Left colon (tissue), 2 donors: Measurements from ENCODE around the gene TNFRSF25. TPM values are rescaled to one million over a fixed set of nuclear protein-coding genes. Genes with fewer than 3 reads are reported as not detected.
"Not testable (repeated sequence)": the region's sequence is repeated elsewhere in the genome, so short reads cannot be mapped to it uniquely, and the experiment has no call there.

ENCODE experiments used
- ATAC-seq: fragments of 200-7000 bp; cut with Tn5 transposase; one replicate; pipeline ENCODE4 v1.9.1; 2020; ENCODE audit warnings: mild to moderate bottlenecking, moderate library complexity
- DNase-seq, 2 donors: peaks; one replicate each; pipeline ENCODE4 v3.0.0-alpha.2; 2020
- intact Hi-C, 2 donors: fragments of 100-400 bp; cut with DNase I in 1 of 2; cut with micrococcal nuclease in 1 of 2; formaldehyde crosslinking; loops; one replicate each; pipeline versions ENCODE4 v1.11.2 to v1.14.0; 2022; cut with DNase I, micrococcal nuclease
- total RNA-seq, 2 donors: library from RNA; stranded (reverse); fragmentation: NEBNext Ultra II Directional; extraction: Animal tissue kit (Norgen Biotek cat#: 25700); gene quantifications; one replicate each; pipeline ENCODE4 v1.2.1, GENCODE V29; 2021
- donor health status: DM: no; HTN: no; CAD: no.
- donor health status: DM: yes; HTN: yes; CAD: no.

Gene TNFRSF25
- total RNA-seq, 2 donors from 2014 or later = 21.7 to 71.9 TPM

GRCh38 chr1:6447016-6447817 lies 18.8 kb downstream of the TNFRSF25 start:
- peak in 1 of 2 donors; percentile 52 for DNase-seq
- intact Hi-C loops = no loop called here
- ATAC-seq = no peak

- ATAC-seq (no peak), DNase-seq (no peak)
- intact Hi-C loops = no loop called here
Measured at GRCh38 chr1:6446665-6447015, 19.3 kb downstream of the TNFRSF25 start.

GRCh38 chr1:6445929-6446328 lies 20.0 kb downstream of the TNFRSF25 start:
- intact Hi-C loops, ATAC-seq: not testable (repeated sequence)

GRCh38 chr1:6445062-6445763 lies 20.8 kb downstream of the TNFRSF25 start:
- peak; percentile 62 to 71 for DNase-seq
- peak; percentile 44 for ATAC-seq
- intact Hi-C loops = no loop called here

More at GRCh38 chr1:6445929-6446328, 20.0 kb downstream of the TNFRSF25 start:
- peak in 1 of 2 donors; percentile 24 for DNase-seq

GRCh38 chr1:6444377-6444776 lies 21.6 kb downstream of the TNFRSF25 start:
- DNase-seq = peak in 1 of 2 donors; percentile 28
- ATAC-seq = no peak
- intact Hi-C loops = no loop called here

GRCh38 chr1:6443339-6444115 lies 22.4 kb downstream of the TNFRSF25 start:
- ATAC-seq (no peak), DNase-seq (peak in 1 of 2 donors; percentile 21)
- intact Hi-C loops = no loop called here

- DNase-seq (peak in 1 of 2 donors; percentile 21), ATAC-seq (no peak)
- intact Hi-C loops = no loop called here
Measured at GRCh38 chr1:6441586-6441985, 24.4 kb downstream of the TNFRSF25 start.

GRCh38 chr1:6440198-6441126 lies 25.5 kb downstream of the TNFRSF25 start:
- DNase-seq = peak; percentile 82 to 87
- intact Hi-C loops = no loop called here

GRCh38 chr1:6438047-6438525 lies 27.9 kb downstream of the TNFRSF25 start:
- DNase-seq (peak in 1 of 2 donors; percentile 71), ATAC-seq (peak; percentile 43)
- intact Hi-C loops = no loop called here

More at GRCh38 chr1:6440198-6441126, 25.5 kb downstream of the TNFRSF25 start:
- peak; percentile 83 for ATAC-seq

GRCh38 chr1:6437012-6437700 lies 28.8 kb downstream of the TNFRSF25 start:
- ATAC-seq = peak; percentile 28
- DNase-seq = not testable (repeated sequence)

GRCh38 chr1:6436277-6436676 lies 29.7 kb downstream of the TNFRSF25 start:
- intact Hi-C loops, DNase-seq: not testable (repeated sequence)

More at GRCh38 chr1:6437012-6437700, 28.8 kb downstream of the TNFRSF25 start:
- intact Hi-C loops = not testable (repeated sequence)

GRCh38 chr1:6435547-6435946 lies 30.4 kb downstream of the TNFRSF25 start:
- ATAC-seq (no peak), DNase-seq (no peak)
- intact Hi-C loops = no loop called here

More at GRCh38 chr1:6436277-6436676, 29.7 kb downstream of the TNFRSF25 start:
- not testable (repeated sequence) for ATAC-seq

GRCh38 chr1:6435129-6435528 lies 30.8 kb downstream of the TNFRSF25 start:
- intact Hi-C loops = no loop called here
- ATAC-seq (no peak), DNase-seq (no peak)

- DNase-seq (no peak), ATAC-seq (no peak)
- intact Hi-C loops = no loop called here
Measured at GRCh38 chr1:6434186-6434585, 31.8 kb downstream of the TNFRSF25 start.

- ATAC-seq, DNase-seq, intact Hi-C loops: not testable (repeated sequence)
Measured at GRCh38 chr1:6431645-6432579, 34.1 kb downstream of the TNFRSF25 start.
